Endodermal cell (in vitro differentiated cells): ENCODE measurements around the gene RELT. TPM values are rescaled to one million over a fixed set of nuclear protein-coding genes. Genes with fewer than 3 reads are reported as not detected.

Experiments used
- DNase-seq: peaks from one replicate; pipeline ENCODE4 v3.0.0-alpha.2; 2017
- H3K27ac ChIP-seq: 2 replicates; pipeline ENCODE4 v1.5.1; 2013; ENCODE audit warnings: mild to moderate bottlenecking, low read depth, low read length, moderate library complexity
- H3K27me3 ChIP-seq: 2 replicates; pipeline ENCODE4 v1.6.1; 2013; ENCODE audit warnings: mild to moderate bottlenecking, low read length, moderate library complexity; ENCODE audit not compliant: insufficient read depth, control insufficient read depth, poor library complexity, severe bottlenecking
- H3K36me3 ChIP-seq: 2 replicates; pipeline ENCODE4 v1.7.0; 2013; ENCODE audit warnings: mild to moderate bottlenecking, low read length, moderate library complexity; ENCODE audit not compliant: control insufficient read depth, insufficient read depth
- H3K4me1 ChIP-seq: one replicate; pipeline ENCODE4 v1.7.0; 2013; ENCODE audit warnings: low read length; ENCODE audit not compliant: control insufficient read depth, insufficient read depth
- H3K4me3 ChIP-seq: 2 replicates; pipeline ENCODE4 v1.5.1; 2013; ENCODE audit warnings: mild to moderate bottlenecking, low read length, moderate library complexity
- H3K9ac ChIP-seq: 2 replicates; pipeline ENCODE4 v1.6.1; 2013; ENCODE audit warnings: mild to moderate bottlenecking, low read length, moderate library complexity; ENCODE audit not compliant: poor library complexity, severe bottlenecking; ENCODE audit errors: extremely low read depth
- H3K9me3 ChIP-seq: 2 replicates; pipeline ENCODE4 v1.6.1; 2013; ENCODE audit warnings: mild to moderate bottlenecking, low read length, moderate library complexity; ENCODE audit not compliant: control insufficient read depth
- H3K27ac Mint-ChIP-seq: 2 replicates; pipeline ENCODE4 v1.8.0; 2020; ENCODE audit warnings: mixed read lengths
- H3K27me3 Mint-ChIP-seq: 2 replicates; pipeline ENCODE4 v1.8.0; 2021; ENCODE audit warnings: mild to moderate bottlenecking, mixed read lengths; ENCODE audit not compliant: insufficient read depth
- H3K36me3 Mint-ChIP-seq: 2 replicates; pipeline ENCODE4 v1.8.0; 2020; ENCODE audit warnings: low read depth, mixed read lengths
- H3K4me1 Mint-ChIP-seq: 2 replicates; pipeline ENCODE4 v1.8.0; 2020; ENCODE audit warnings: mixed read lengths
- H3K4me3 Mint-ChIP-seq: 2 replicates; pipeline ENCODE4 v1.8.0; 2020; ENCODE audit warnings: mild to moderate bottlenecking, moderate library complexity, mixed read lengths
- H3K9me3 Mint-ChIP-seq: 2 replicates; pipeline ENCODE4 v1.8.0; 2020; ENCODE audit warnings: mild to moderate bottlenecking, mixed read lengths
- CTCF ChIP-seq: fragments of 200-600 bp; sonication (generic); conservative IDR thresholded peaks from 2 replicates; pipeline ENCODE4 v1.5.0; 2021; ENCODE audit warnings: antibody characterized with exemption, mild to moderate bottlenecking
- WGBS, 2 experiments: methylation state at CpG; one replicate each; pipeline versions ENCODE4 v1.1.5 to v1.1.7; 2013; ENCODE audit warnings: missing lambda C conversion rate in 2 of 2, mixed read lengths in 1 of 2; ENCODE audit not compliant: insufficient coverage in 1 of 2, insufficient read length in 1 of 2; 5-methylcytosine and 5-hydroxymethylcytosine counted together
- total RNA-seq, 2 donors: library from RNA; stranded (reverse); fragmentation: NEBNext Ultra II Directional in 1 of 2; extraction: Animal tissue kit (Norgen Biotek cat#: 25700) in 1 of 2; gene quantifications; 2 replicates in 1 of 2; 3 replicates in 1 of 2; pipeline ENCODE4 v1.2.1, GENCODE V29; 2021

RELT gene
- total RNA-seq, 2 donors from 2014 or later, result 6.9 to 8.9 TPM

DNA sequence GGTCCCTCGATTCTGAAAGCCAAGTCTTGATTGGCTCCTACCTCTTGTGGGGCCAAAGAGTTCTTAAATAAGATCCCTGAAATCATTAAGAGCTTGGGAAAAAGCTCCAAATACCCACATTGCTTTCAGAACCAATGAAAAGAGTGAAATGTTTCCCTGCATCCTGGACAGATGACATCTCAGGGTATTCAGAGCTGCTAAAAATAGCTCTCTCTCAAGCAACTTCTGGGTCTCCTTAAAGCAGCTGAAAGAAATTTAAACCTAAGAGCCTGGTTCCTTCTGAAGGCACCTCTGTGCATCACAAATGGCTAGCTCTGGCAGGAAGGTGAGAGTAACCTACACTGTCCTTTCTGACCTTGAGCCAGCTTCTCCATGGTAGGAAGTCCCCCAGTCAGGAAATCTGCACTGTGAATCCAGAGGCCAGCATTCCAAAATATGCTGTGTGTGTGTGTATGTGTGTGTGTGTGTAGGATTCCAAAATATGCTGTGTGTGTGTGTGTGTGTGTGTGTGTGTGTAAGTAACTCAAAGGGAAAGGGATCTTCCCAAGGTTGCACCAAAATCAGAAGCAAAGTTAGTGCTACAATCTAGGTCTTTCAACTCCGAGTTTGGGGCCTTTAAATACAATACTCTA, 50.1 kb downstream of the RELT start:
- Histone ChIP-seq H3K9ac (no peak overlapping the region), H3K4me1 (no peaks in the 10 kb centered on the region), H3K4me3 (no peak overlapping the region), H3K9me3 (no peaks in the 10 kb centered on the region), H3K27ac (no peak overlapping the region), H3K36me3 (peaks cover 7% of the 10 kb centered on the region), H3K27me3 (no peaks in the 10 kb centered on the region)
- Mint-ChIP-seq H3K36me3 (peaks cover 3% of the 10 kb centered on the region), H3K9me3 (no peaks in the 10 kb centered on the region), H3K27ac (no peak overlapping the region), H3K4me3 (no peak overlapping the region), H3K4me1 (peaks cover 8% of the 10 kb centered on the region), H3K27me3 (no peaks in the 10 kb centered on the region)
- no peak for TF ChIP-seq CTCF
- peak; percentile 22 for DNase-seq
- WGBS, 2 experiments, result 96% methylated on average over 2 of the region's 2 CpGs; no CpG with 5 or more reads in 1 of the 2 experiments

- Mint-ChIP-seq H3K4me1 (peaks cover 6% of the 10 kb centered on the region), H3K27me3 (no peaks in the 10 kb centered on the region), H3K4me3 (no peak overlapping the region), H3K9me3 (no peaks in the 10 kb centered on the region), H3K27ac (no peak overlapping the region), H3K36me3 (peaks cover 3% of the 10 kb centered on the region)
- no peak overlapping the region for H3K4me3 ChIP-seq
- H3K27me3 ChIP-seq, result no peaks in the 10 kb centered on the region
- peaks cover 7% of the 10 kb centered on the region for H3K36me3 ChIP-seq
- DNase-seq, result no peak
- TF ChIP-seq CTCF, result no peak
- H3K27ac ChIP-seq, result no peak overlapping the region
- no peak overlapping the region for H3K9ac ChIP-seq
- no peaks in the 10 kb centered on the region for H3K9me3 ChIP-seq
- H3K4me1 ChIP-seq, result no peaks in the 10 kb centered on the region
Measured at GRCh38 chr11:73428227-73428626, 52.0 kb downstream of the RELT start.

GRCh38 chr11:73428699-73429098, 52.5 kb downstream of the RELT start:
- H3K9ac ChIP-seq, result no peak overlapping the region
- Mint-ChIP-seq H3K4me1 (peaks cover 6% of the 10 kb centered on the region), H3K9me3 (no peaks in the 10 kb centered on the region), H3K36me3 (peaks cover 3% of the 10 kb centered on the region), H3K27ac (no peak overlapping the region), H3K27me3 (no peaks in the 10 kb centered on the region), H3K4me3 (no peak overlapping the region)
- TF ChIP-seq CTCF, result no peak
- H3K4me3 ChIP-seq, result no peak overlapping the region
- H3K27me3 ChIP-seq, result no peaks in the 10 kb centered on the region
- H3K9me3 ChIP-seq, result no peaks in the 10 kb centered on the region
- DNase-seq, result no peak
- no peaks in the 10 kb centered on the region for H3K4me1 ChIP-seq
- H3K27ac ChIP-seq, result no peak overlapping the region
- H3K36me3 ChIP-seq, result peaks cover 7% of the 10 kb centered on the region
